ENCODE results near the gene EFHD1.
"Not testable (repeated sequence)": the region's sequence is repeated elsewhere in the genome, so short reads cannot be mapped to it uniquely, and the experiment has no call there.

The EFHD1 gene

GRCh38 chr2:232613538-232614134 lies 19.8 kb upstream of the EFHD1 start:
- in situ Hi-C loops (cut with HindIII; ENCODE audit: low sequenced_read_pairs), result no loop called here

DNA sequence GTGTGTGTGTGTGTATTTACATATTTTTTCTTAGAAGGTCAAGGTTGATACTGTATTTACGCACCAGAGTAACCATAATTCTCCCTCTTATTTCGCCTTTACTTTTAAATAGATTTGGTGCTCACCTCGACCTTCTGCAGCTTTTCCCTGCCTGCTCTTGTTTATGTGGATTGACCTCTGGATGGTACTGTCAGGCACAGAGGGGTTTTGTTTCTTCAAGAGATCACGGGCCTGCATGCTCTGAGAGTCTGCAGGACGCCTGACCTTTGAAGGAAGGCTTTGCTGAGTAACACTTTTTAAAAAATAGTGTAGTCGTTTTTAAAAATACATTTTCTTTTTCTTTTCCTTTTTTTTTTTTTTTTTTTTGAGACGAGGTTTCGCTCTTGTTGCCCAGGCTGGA lies 18.1 kb upstream of the EFHD1 start:
- in situ Hi-C loops (cut with HindIII; ENCODE audit: low sequenced_read_pairs), result no loop called here

- in situ Hi-C loops (cut with HindIII; ENCODE audit: low sequenced_read_pairs), result no loop called here
These were observed 12.2 kb upstream of the EFHD1 start for GRCh38 chr2:232621186-232621585.

GRCh38 chr2:232622563-232622962 lies 10.8 kb upstream of the EFHD1 start:
- in situ Hi-C loops (cut with HindIII; ENCODE audit: low sequenced_read_pairs), result no loop called here

- in situ Hi-C loops (cut with HindIII; ENCODE audit: low sequenced_read_pairs), result no loop called here
These were observed 9.3 kb upstream of the EFHD1 start for GRCh38 chr2:232623768-232624765.

DNA sequence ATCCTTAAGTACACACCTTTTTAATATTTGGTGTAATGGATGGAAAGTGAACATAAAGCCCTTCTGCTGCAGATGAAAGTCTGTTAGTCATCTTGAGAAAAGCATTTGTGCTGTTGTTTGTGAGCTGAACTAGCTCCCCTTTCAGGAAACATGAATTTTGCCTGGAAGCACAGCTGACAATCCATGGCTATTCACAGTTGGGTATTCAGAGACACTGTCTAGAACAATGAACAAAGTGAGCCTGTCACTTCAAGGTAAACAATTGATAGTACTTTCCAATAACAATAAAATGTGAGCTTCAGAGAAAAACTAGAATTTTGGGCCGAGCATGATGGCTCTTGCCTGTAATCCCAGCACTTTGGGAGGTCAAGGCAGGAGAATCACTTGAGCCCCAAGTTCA lies 6.8 kb upstream of the EFHD1 start:
- in situ Hi-C loops (cut with HindIII; ENCODE audit: low sequenced_read_pairs), result no loop called here

- in situ Hi-C loops (cut with HindIII; ENCODE audit: low sequenced_read_pairs), result no loop called here
These were observed 4.8 kb upstream of the EFHD1 start for GRCh38 chr2:232628466-232629128.

DNA sequence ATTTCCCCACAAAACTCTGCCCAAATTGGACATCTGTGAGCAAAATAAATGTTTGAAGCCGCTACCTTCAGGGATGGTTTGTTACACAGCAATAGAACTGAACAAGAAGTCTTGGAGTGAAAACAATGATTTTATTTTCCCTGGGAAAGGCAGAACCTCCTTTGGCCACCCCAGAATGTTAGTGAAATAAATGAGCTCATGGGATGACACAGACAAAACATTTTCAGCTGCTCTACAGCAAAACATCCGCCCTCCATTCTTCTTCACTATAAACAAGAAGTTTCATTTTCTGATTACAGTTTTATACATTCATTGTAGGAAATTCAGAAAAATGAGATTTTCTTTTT lies 4.3 kb upstream of the EFHD1 start:
- in situ Hi-C loops (cut with HindIII; ENCODE audit: low sequenced_read_pairs), result no loop called here

- in situ Hi-C loops (cut with HindIII; ENCODE audit: low sequenced_read_pairs), result no loop called here
These were observed 1.0 kb upstream of the EFHD1 start for GRCh38 chr2:232632229-232632903.

- in situ Hi-C loops (cut with HindIII; ENCODE audit: low sequenced_read_pairs), result no loop called here
These were observed 446 bp upstream of the EFHD1 start for GRCh38 chr2:232632904-232633412.

DNA sequence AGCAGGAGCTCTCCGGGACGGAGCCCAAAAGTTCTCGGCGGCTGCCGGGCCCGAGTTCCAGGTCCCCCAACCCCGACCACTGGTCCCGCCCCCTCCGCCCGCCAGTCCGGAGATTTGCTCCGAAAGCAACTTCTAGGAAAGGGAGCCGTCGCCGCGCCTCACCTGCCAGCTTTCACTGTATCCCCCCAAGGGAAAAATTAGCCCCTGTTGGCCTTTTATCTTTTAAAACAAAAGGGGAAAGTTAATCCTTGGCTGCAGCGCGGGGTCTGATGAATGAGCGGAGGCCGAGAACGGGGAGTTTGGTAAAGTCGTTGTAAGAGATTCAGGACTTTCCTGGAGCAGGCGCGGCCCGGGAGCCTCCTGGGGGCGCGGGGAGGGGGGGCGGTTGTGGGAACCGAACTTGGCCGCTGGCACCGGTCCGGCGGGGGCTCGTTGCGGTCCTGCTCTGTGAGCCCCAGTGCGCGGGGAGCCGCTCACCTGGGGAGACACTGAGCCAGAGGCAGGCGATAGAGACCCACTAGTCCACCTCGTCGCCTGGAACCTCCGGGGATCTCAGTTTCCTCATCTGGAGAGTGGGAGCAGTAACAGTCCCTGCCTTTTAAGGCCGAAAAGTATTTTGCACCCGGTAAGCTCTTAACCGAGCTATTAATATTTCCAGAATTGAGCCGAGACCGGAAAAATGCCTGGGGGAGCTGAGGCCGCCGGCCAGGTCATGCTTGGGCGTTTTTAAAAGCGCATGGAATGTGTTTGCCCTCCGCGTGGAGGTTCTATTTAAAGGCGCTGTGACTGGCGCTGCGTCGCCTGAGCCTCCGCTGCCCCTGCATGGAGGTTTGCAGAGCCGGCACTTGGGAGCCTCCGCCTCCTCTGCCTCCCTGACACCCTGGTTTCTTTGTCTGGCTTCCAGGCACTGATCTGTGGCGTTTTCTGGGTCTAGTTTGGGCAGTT lies 1.1 kb downstream of the EFHD1 start:
- in situ Hi-C loops (cut with HindIII; ENCODE audit: low sequenced_read_pairs), result no loop called here

- in situ Hi-C loops (cut with HindIII; ENCODE audit: low sequenced_read_pairs), result not testable (repeated sequence)
These were observed 2.0 kb downstream of the EFHD1 start for GRCh38 chr2:232635376-232635775.

GRCh38 chr2:232635820-232636219 lies 2.4 kb downstream of the EFHD1 start:
- in situ Hi-C loops (cut with HindIII; ENCODE audit: low sequenced_read_pairs), result no loop called here

DNA sequence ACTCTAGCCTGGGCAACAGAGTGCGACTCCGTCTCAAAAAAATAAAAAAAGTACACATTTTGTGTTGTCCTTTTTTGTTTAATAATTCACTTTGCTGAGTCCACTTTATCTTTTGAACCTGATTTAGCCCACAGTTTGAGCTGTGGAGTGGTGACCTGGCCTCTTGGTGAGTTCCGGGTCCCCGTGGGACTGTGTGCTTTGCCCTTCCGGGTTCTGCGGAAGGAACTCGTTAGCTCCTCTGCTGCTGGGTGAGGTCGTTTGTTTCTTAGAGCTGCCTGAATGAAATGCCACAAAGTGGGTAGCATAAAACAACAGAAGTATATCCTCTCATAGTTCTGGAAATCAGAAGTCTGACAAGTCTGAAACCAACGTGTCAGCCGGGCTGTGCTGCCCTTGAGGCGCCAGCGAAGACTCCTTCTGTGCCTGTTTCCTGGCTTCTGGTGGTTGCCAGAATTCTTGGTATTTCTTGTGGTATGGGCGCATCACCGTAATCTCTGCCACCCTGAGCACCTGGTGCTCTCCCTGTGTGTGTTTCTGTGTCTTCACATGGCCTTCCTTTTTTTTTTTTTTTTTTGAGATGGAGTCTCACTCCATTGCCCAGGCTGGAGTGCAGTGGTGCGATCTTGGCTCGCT lies 3.5 kb downstream of the EFHD1 start:
- in situ Hi-C loops (cut with HindIII; ENCODE audit: low sequenced_read_pairs), result no loop called here

GRCh38 chr2:232637866-232638583 lies 4.6 kb downstream of the EFHD1 start:
- in situ Hi-C loops (cut with HindIII; ENCODE audit: low sequenced_read_pairs), result no loop called here

DNA sequence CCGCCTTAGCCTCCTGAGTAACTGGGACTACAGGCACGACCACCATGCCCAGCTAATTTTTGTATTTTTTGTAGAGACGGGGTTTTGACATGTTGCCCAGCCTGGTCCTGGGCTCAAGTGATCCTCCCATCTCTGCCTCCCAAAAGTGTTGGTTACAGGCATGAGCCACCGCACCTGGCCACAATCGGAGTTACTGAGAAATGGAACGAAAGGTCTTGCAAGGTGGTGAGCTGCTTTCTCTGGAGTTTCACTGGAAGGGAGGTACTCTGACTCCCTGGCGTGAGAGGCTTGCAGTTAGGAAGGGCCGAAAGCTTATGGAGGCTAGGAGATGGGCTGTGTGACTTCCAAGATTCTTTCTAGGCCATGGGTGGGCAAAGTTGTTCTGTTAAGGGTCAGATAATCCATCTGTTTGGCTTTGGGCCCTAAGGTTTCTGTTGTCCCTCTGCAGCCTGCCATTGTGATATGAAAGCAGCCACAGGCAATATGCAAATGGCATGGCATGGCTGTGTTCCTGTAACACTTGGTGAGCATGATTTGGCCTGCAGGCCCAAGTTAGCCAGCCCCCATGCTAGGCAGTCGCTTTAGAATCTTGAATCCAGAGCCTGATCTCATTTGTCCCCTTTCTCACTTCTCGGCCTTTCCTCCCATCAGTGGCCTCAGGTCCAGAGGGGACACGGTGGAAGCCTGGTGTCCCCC lies 7.9 kb downstream of the EFHD1 start:
- in situ Hi-C loops (cut with HindIII; ENCODE audit: low sequenced_read_pairs), result no loop called here

GRCh38 chr2:232643147-232643425 lies 9.7 kb downstream of the EFHD1 start:
- in situ Hi-C loops (cut with HindIII; ENCODE audit: low sequenced_read_pairs), result no loop called here

GRCh38 chr2:232643813-232644347 lies 10.5 kb downstream of the EFHD1 start:
- in situ Hi-C loops (cut with HindIII; ENCODE audit: low sequenced_read_pairs), result no loop called here

Data from DLD1 (cell line).